ENCODE results near the gene ZNG1C.
"Not testable (repeated sequence)": the region's sequence is repeated elsewhere in the genome, so short reads cannot be mapped to it uniquely, and the experiment has no call there.

The ZNG1C gene

DNA sequence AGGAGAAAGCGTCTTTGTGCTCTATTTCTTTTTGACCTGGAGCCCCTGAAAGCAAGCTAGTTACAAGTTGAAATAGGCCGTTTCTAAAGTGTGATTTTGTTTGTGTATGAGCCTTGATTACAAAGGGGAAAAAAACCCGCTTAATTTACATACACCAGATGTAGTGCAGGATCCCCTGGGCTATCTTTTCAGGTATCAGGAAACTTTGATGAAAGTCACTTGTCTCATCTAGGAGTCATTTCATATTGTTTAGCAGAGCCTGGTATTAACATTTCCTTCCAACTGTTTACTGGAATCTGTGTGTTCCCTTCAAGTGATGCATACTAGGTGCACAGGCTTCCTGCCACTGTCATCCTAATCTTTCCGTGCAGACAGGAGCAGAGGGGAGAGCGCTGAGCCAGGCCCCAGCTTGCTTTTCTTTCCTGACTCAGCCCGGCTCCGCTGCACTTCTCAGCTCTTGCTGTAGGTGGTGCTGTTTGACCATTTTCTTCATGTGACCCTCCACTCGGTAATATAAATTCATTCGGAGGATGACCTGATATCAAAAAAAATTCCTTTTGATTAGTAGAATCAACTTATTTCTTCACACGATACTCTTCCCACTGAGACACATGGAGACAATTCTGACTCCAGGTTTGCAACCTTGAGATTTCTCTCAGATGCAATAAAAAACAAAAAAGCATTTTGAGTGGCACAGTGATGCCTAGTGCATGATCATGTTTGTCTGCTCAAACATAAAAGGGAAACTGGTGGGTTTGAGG, 100.7 kb downstream of the ZNG1C start:
- not testable (repeated sequence) for DNase-seq (ENCODE audit: low read depth)

GRCh38 chr9:68343242-68343641, 101.5 kb downstream of the ZNG1C start:
- DNase-seq (ENCODE audit: low read depth), result not testable (repeated sequence)

GRCh38 chr9:68343992-68344391, 102.2 kb downstream of the ZNG1C start:
- DNase-seq (ENCODE audit: low read depth), result not testable (repeated sequence)

Data from CMK (cell line).